Kidney (tissue), 14 donors: ENCODE results near the gene CEACAM16. TPM values are rescaled to one million over a fixed set of nuclear protein-coding genes. Genes with fewer than 3 reads are reported as not detected.

Experiments
- DNase-seq, 5 donors: peaks; one replicate each; pipeline ENCODE4 v3.0.0-alpha.2; 2013 to 2020
- FAIRE-seq: peaks from 2 replicates; lab custom pipeline; 2012; peaks lifted over from hg19 to GRCh38; lab: Jason Lieb, UNC
- H3K27ac ChIP-seq, 2 donors: one replicate each; pipeline ENCODE4 v1.7.0; 2013; ENCODE audit warnings: low read depth in 2 of 2, low read length in 2 of 2, inconsistent platforms in 1 of 2
- H3K27me3 ChIP-seq: one replicate; pipeline ENCODE4 v1.7.1; 2013; ENCODE audit warnings: low read length, inconsistent platforms; ENCODE audit not compliant: control insufficient read depth, insufficient read depth
- H3K36me3 ChIP-seq, 3 donors: one replicate each; pipeline versions ENCODE4 v1.7.0 to v1.7.1; 2013; ENCODE audit warnings: low read length in 3 of 3, control low read depth in 1 of 3, inconsistent platforms in 1 of 3; ENCODE audit not compliant: insufficient read depth in 3 of 3, control insufficient read depth in 2 of 3
- H3K4me1 ChIP-seq, 3 donors: one replicate each; pipeline versions ENCODE4 v1.7.0 to v1.7.1; 2013; ENCODE audit warnings: low read length in 3 of 3, inconsistent platforms in 1 of 3, low read depth in 1 of 3; ENCODE audit not compliant: control insufficient read depth in 2 of 3, insufficient read depth in 2 of 3
- H3K4me3 ChIP-seq, 3 donors: one replicate each; pipeline versions ENCODE4 v1.7.0 to v1.8.1; 2013; ENCODE audit warnings: low read length in 3 of 3, control low read depth in 1 of 3, inconsistent platforms in 1 of 3
- H3K9ac ChIP-seq, 3 donors: one replicate each; pipeline versions ENCODE4 v1.7.0 to v1.7.1; 2013; ENCODE audit warnings: low read length in 3 of 3, control low read depth in 1 of 3, inconsistent platforms in 1 of 3
- H3K9me3 ChIP-seq, 3 donors: one replicate each; pipeline versions ENCODE4 v1.7.0 to v1.7.1; 2013; ENCODE audit warnings: low read length in 3 of 3, control low read depth in 1 of 3, inconsistent platforms in 1 of 3; ENCODE audit not compliant: control insufficient read depth in 2 of 3, insufficient read depth in 1 of 3
- CTCF ChIP-seq: IDR thresholded peaks from 3 replicates; pipeline ENCODE4 v1.5.1; 2012; ENCODE audit warnings: mild to moderate bottlenecking, moderate library complexity, borderline replicate concordance; ENCODE audit not compliant: insufficient read depth; ENCODE audit errors: extremely low read depth
- intact Hi-C: fragments of 100-400 bp; cut with DNase I; formaldehyde crosslinking; loops from one replicate; pipeline ENCODE4 v1.11.1; 2022
- polyA plus RNA-seq: library from polyadenylated mRNA; stranded (reverse); fragments of 350-450 nt; fragmentation: Illumina TruSeq; extraction: RNeasy Lipid Tissue Mini Kit (QIAGEN cat#74804); gene quantifications from one replicate; pipeline ENCODE4 v1.2.3, GENCODE V29; 2014; ENCODE audit warnings: low read depth, low replicate concordance; ENCODE audit not compliant: insufficient read depth
- total RNA-seq: library from RNA; stranded (reverse); fragmentation: NEBNext Ultra II Directional; extraction: Animal tissue kit (Norgen Biotek cat#: 25700); gene quantifications from one replicate; pipeline ENCODE4 v1.2.1, GENCODE V29; 2021
- donor health status: control.
- donor health status: control.
- donor health status: control.
- donor health status: control.
- donor health status: control.
- donor health status: DM: yes; HTN: yes; CAD: no.
- donor health status: Normal renal cell carcinoma (clear cell type).

Gene CEACAM16
- total and polyA plus RNA-seq, 2 donors from 2014 or later, result not detected

DNA sequence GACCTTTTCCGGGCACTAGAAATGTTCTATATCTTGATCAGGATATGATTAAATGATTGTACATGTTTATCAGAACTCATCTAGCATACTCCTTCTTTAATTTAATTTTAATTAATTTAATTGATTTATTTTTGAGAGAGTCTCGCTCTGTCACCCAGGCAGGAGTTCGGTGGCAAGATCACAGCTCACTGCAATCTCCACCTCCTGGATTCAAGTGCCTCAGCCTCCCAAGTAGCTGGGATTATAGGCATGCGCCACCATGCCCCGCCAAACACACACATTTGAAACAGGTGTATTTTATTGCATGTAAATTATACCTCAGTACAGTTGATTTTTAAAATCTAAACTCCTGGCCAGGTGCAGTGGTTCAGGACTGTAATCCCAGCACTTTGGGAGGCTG lies 32.1 kb downstream of the CEACAM16 start:
- DNase-seq (no peak), FAIRE-seq (no peak)
- Histone ChIP-seq H3K9ac (no peak overlapping the region), H3K27me3 (no peaks in the 10 kb centered on the region), H3K27ac (no peak overlapping the region), H3K4me3 (no peak overlapping the region), H3K9me3 (no peaks in the 10 kb centered on the region), H3K36me3 (no peaks in the 10 kb centered on the region), H3K4me1 (no peaks in the 10 kb centered on the region)
- TF ChIP-seq CTCF, result no peak
- intact Hi-C loops, result no loop called here

DNA sequence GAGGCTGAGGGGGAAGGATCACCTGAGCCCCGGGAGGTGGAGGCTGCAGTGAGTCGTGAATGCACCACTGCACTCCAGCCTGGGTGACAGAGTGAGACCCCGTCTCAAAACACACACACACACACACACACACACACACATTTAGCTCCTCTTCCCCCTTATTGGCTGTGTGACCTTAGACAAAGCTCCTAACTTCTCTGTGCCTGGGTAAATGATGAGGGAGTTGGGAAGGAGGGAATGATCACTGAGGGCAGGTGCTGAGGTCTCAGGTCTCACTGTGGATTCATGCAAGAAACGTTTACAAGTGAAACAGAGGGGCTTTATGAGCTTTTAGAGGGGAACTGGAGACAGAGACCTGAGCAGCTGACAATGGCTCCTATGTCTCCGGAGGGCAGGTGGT lies 32.7 kb downstream of the CEACAM16 start:
- no peaks in the 10 kb centered on the region for H3K4me1 ChIP-seq
- no peak overlapping the region for H3K9ac ChIP-seq
- TF ChIP-seq CTCF, result no peak
- H3K4me3 ChIP-seq, result no peak overlapping the region
- H3K9me3 ChIP-seq, result no peaks in the 10 kb centered on the region
- H3K36me3 ChIP-seq, result no peaks in the 10 kb centered on the region
- no peak overlapping the region for H3K27ac ChIP-seq
- DNase-seq, result no peak
- H3K27me3 ChIP-seq, result no peaks in the 10 kb centered on the region
- intact Hi-C loops, result no loop called here
- FAIRE-seq, result no peak

DNA sequence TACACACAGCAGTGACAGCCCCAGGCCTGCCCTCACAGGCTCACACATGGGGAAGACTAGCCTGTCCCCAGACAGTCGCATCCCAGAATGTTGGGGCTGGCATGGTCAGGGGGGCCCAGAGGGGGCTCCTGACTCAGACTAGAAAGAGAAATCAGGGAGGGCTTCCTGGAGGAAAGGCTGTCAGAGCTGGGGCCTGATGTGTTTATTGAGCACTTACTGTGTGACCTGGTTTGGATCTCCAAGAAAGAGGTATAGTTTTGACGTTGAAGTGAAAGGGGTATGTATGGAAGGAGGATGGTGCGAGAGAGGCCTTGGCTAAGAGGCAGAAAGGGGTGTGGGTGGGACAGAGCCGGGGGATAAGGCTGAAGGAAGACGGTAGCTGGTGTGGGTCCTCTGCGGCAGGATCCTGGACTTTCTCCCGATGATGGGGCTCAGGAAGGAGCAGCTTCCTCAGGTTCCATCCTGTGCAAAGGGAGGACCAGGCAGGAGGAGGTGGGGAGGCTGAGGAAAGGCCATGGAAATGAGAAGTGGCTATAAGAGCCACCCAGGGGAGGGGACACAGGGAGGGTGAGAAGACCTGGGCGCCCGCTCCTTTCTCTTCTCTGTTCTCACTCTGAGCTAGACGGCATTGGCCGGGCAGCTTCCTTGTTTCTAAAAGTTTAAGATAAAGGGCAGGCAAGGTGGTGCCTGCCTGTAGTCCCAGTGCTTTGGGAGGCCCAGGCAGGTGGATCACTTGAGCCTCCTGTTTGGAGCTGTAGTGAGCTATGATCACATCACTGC lies 33.5 kb downstream of the CEACAM16 start:
- no peaks in the 10 kb centered on the region for H3K27me3 ChIP-seq
- no peaks in the 10 kb centered on the region for H3K9me3 ChIP-seq
- intact Hi-C loops, result no loop called here
- no peaks in the 10 kb centered on the region for H3K4me1 ChIP-seq
- no peak for TF ChIP-seq CTCF
- no peaks in the 10 kb centered on the region for H3K36me3 ChIP-seq
- no peak overlapping the region for H3K4me3 ChIP-seq
- no peak for FAIRE-seq
- DNase-seq, result no peak
- no peak overlapping the region for H3K9ac ChIP-seq
- no peak overlapping the region for H3K27ac ChIP-seq
